Ishikawa (cell line): Measurements from ENCODE around the gene PPP1R12C.

Experiments
- CEBPB ChIP-seq: IDR thresholded peaks from 2 replicates; pipeline ENCODE4 v1.6.1; 2012
- EGR1 ChIP-seq: IDR thresholded peaks from 2 replicates; pipeline ENCODE4 v1.6.1; 2012
- EP300 ChIP-seq: IDR thresholded peaks from 2 replicates; pipeline ENCODE4 v1.6.1; 2012; ENCODE audit warnings: borderline replicate concordance
- FOXM1 ChIP-seq: IDR thresholded peaks from 2 replicates; pipeline ENCODE4 v1.6.1; 2012; ENCODE audit warnings: low read depth, borderline replicate concordance
- MAX ChIP-seq: IDR thresholded peaks from 2 replicates; pipeline ENCODE4 v1.6.1; 2012
- TAF1 ChIP-seq: IDR thresholded peaks from 2 replicates; pipeline ENCODE4 v1.6.1; 2012; ENCODE audit warnings: low read depth, mild to moderate bottlenecking
- TCF12 ChIP-seq: IDR thresholded peaks from 2 replicates; pipeline ENCODE4 v1.6.1; 2012; ENCODE audit warnings: low read depth
- YY1 ChIP-seq: IDR thresholded peaks from 2 replicates; pipeline ENCODE4 v1.6.1; 2012; ENCODE audit warnings: low read depth
- ZBTB7A ChIP-seq: IDR thresholded peaks from 2 replicates; pipeline ENCODE4 v1.6.1; 2012; ENCODE audit warnings: low read depth
- TF ChIP-seq, protein P1 (sequence below): IDR thresholded peaks from 2 replicates; pipeline ENCODE4 v1.6.1; 2012; ENCODE audit warnings: low read depth, mild to moderate bottlenecking
- TF ChIP-seq, protein P2 (sequence below): IDR thresholded peaks from 2 replicates; pipeline ENCODE4 v1.6.1; 2012

- TF ChIP-seq, protein P1, sequence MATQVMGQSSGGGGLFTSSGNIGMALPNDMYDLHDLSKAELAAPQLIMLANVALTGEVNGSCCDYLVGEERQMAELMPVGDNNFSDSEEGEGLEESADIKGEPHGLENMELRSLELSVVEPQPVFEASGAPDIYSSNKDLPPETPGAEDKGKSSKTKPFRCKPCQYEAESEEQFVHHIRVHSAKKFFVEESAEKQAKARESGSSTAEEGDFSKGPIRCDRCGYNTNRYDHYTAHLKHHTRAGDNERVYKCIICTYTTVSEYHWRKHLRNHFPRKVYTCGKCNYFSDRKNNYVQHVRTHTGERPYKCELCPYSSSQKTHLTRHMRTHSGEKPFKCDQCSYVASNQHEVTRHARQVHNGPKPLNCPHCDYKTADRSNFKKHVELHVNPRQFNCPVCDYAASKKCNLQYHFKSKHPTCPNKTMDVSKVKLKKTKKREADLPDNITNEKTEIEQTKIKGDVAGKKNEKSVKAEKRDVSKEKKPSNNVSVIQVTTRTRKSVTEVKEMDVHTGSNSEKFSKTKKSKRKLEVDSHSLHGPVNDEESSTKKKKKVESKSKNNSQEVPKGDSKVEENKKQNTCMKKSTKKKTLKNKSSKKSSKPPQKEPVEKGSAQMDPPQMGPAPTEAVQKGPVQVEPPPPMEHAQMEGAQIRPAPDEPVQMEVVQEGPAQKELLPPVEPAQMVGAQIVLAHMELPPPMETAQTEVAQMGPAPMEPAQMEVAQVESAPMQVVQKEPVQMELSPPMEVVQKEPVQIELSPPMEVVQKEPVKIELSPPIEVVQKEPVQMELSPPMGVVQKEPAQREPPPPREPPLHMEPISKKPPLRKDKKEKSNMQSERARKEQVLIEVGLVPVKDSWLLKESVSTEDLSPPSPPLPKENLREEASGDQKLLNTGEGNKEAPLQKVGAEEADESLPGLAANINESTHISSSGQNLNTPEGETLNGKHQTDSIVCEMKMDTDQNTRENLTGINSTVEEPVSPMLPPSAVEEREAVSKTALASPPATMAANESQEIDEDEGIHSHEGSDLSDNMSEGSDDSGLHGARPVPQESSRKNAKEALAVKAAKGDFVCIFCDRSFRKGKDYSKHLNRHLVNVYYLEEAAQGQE, result no peak
- TF ChIP-seq CEBPB (no peak), TAF1 (no peak), TCF12 (no peak), YY1 (no peak), FOXM1 (no peak), EP300 (no peak), EGR1 (no peak), MAX (no peak), ZBTB7A (no peak)
- TF ChIP-seq, protein P2, sequence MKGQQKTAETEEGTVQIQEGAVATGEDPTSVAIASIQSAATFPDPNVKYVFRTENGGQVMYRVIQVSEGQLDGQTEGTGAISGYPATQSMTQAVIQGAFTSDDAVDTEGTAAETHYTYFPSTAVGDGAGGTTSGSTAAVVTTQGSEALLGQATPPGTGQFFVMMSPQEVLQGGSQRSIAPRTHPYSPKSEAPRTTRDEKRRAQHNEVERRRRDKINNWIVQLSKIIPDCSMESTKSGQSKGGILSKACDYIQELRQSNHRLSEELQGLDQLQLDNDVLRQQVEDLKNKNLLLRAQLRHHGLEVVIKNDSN, result no peak
These were observed 20.5 kb upstream of the PPP1R12C start for GRCh38 chr19:55137915-55138314.
